HG02642 (cell line): ENCODE results near the gene ABCB1.
A peak's percentile ranks its signal among the peaks of the same experiment; 100 is the strongest.
"Not testable (repeated sequence)": the region's sequence is repeated elsewhere in the genome, so short reads cannot be mapped to it uniquely, and the experiment has no call there.

Experiments used
- ATAC-seq: cut with Tn5 transposase; IDR thresholded peaks from one replicate; pipeline ENCODE4 v1.9.1; 2021; ENCODE audit warnings: mild to moderate bottlenecking; ENCODE audit not compliant: unreplicated experiment, poor library complexity

ABCB1 gene

GRCh38 chr7:87475359-87476178 lies 125.1 kb downstream of the ABCB1 start, which contains the start of gene ABCB4:
ABCB4 (minus strand) TSS chr7:87475680; CDS start chr7:87475465, 215 bp downstream.
- peak; percentile 32 for ATAC-seq

- peak; percentile 75 for ATAC-seq
These were observed 125.9 kb downstream of the ABCB1 start for GRCh38 chr7:87474533-87475358.

DNA sequence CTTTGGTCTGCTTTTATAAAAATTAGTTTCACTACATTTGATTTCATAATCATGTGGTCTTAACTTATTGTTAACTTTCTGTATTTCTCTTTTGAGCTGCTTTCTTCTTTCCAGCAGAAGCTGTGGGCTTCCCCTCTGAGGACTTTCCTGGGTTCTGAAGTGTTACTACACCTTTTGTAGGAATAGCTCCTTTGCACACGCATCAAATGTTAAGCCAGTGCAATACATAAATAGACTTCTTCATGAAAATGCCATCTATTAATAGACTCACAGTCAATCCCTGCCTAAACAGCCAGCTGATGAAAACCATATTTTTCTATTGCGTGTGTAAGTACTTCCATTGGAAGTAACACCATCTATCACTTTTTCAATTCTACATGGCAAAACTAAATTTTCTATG lies 126.7 kb downstream of the ABCB1 start:
- peak; percentile 1 for ATAC-seq

- ATAC-seq: no peak
These were observed 127.5 kb downstream of the ABCB1 start for GRCh38 chr7:87473192-87473591.

GRCh38 chr7:87471473-87471872 lies 129.2 kb downstream of the ABCB1 start:
- no peak for ATAC-seq

DNA sequence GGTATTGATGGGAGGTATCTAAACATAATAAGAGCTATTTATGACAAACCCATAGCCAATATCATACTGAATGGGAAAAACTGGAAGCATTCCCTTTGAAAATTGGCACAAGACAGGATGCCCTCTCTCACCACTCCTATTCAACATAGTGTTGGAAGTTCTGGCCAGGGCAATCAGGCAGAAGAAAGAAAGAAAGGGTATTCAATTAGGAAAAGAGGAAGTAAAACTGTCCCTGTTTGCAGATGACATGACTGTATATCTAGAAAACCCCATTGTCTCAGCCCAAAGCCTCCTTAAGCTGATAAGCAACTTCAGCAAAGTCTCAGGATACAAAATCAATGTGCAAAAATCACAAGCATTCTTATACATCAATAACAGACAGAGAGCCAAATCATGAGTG lies 131.5 kb downstream of the ABCB1 start:
- not testable (repeated sequence) for ATAC-seq

DNA sequence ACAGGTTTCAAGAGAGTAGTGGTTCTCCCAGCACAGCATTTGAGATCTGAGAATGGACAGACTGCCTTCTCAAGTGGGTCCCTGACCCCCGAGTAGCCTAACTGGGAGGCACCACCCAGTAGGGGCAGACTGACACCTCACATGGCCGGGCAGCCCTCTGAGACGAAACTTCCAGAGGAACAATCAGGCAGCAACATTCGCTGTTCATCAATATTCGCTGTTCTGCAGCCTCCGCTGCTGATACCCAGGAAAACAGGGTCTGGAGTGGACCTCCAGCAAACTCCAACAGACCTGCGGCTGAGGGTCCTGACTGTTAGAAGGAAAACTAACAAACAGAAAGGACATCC lies 135.2 kb downstream of the ABCB1 start:
- not testable (repeated sequence) for ATAC-seq

- not testable (repeated sequence) for ATAC-seq
These were observed 135.7 kb downstream of the ABCB1 start for GRCh38 chr7:87464830-87465533.

- no peak for ATAC-seq
These were observed 136.7 kb downstream of the ABCB1 start for GRCh38 chr7:87463982-87464381.

- ATAC-seq: not testable (repeated sequence)
These were observed 140.2 kb downstream of the ABCB1 start for GRCh38 chr7:87460444-87460843.

GRCh38 chr7:87459941-87460340 lies 140.7 kb downstream of the ABCB1 start:
- no peak for ATAC-seq

GRCh38 chr7:87458148-87458547 lies 142.5 kb downstream of the ABCB1 start:
- no peak for ATAC-seq

DNA sequence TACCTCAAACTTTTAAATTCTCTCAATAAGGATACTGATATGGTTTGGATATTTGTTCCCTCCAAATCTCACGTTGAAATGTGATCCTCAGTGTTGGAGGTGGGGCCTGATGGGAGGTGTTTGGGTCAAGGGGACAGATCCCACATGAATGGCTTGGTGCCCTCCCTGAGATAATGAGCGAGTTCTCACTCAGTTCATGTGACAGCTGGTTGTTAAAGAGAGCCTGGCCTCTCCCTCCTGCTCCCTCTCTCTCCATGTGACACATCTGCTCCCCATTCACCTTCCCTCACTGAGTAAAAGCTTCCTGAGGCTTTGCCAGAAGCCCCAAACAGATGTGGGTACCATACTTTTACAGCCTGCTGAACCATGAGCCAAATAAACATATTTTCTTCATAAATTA lies 144.4 kb downstream of the ABCB1 start:
- no peak for ATAC-seq
